ENCODE measurements around the gene CRABP2. TPM values are rescaled to one million over a fixed set of nuclear protein-coding genes. Genes with fewer than 3 reads are reported as not detected.

The CRABP2 gene
- total and polyA plus RNA-seq, 2 experiments from 2014 or later = 38.8 to 64.1 TPM

DNA sequence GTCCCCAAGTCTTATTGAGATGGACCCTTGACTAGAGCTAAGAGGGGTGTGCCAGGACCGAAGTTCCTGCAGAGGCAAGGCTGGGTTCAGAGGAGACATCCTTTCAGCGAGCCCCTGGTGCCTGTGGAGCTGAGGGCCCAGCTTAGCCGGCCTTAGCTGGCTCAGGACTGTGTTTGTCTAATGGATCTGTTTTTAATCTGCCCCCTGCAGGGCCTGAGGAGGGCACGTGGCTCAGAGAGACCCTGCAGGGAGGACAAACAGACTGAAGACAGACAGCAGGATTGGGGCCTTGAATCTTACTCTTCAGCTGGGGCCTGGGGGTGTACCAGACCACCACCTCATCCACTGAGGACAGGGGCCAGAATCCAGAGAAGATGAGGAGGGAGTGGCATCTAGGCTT is 1.6 kb downstream of the CRABP2 start:
- Histone ChIP-seq H3K4me2 (ENCODE audit: unreplicated experiment) (peak overlapping the region; percentile 87), H3K4me1 (ENCODE audit: insufficient read depth) (peaks cover 46% of the 10 kb centered on the region), H3F3A (ENCODE audit: insufficient read depth) (peaks cover 16% of the 10 kb centered on the region), H2AFZ (no peak overlapping the region), H3K36me3 (ENCODE audit: low read depth) (no peaks in the 10 kb centered on the region), H3K9ac (peak overlapping the region; percentile 78; the same call in 1 of the 2 replicates), H3K4me3 (peak overlapping the region; percentile 71), H3K9me2 (ENCODE audit: insufficient read depth) (no peaks in the 10 kb centered on the region), H3K27ac (no peak overlapping the region), H3K79me2 (ENCODE audit: insufficient read depth) (no peaks in the 10 kb centered on the region), H3K9me3 (ENCODE audit: low read depth) (no peaks in the 10 kb centered on the region), H3K27me3 (replicated peaks; ENCODE audit: insufficient read depth) (no peaks in the 10 kb centered on the region), H4K20me1 (ENCODE audit: insufficient read depth) (no peaks in the 10 kb centered on the region)
- TF ChIP-seq EZH2phosphoT487 (IDR thresholded peaks at IDR 0.05; ENCODE audit: insufficient read depth, low read depth) = no peak
- TF ChIP-seq EZH2 (IDR thresholded peaks at IDR 0.05; ENCODE audit: insufficient read depth, poor library complexity, severe bottlenecking) = no peak
- WGBS, 2 experiments (ENCODE audit: low coverage in 1 of 2, low lambda C conversion rate in 2 of 2, missing lambda C conversion rate in 2 of 2) = 16 to 28% methylated on average over 4 of the region's 4 CpGs
- in situ Hi-C loops (cut with MboI) = no loop called here
- peak; percentile 23 for DNase-seq

- Histone ChIP-seq H3K9ac (0 out of 2 replicates have a peak overlapping the region, but pooled peaks have one; percentile 78), H3K4me1 (ENCODE audit: insufficient read depth) (peaks cover 42% of the 10 kb centered on the region), H3K27me3 (replicated peaks; ENCODE audit: insufficient read depth) (no peaks in the 10 kb centered on the region), H3K36me3 (ENCODE audit: low read depth) (no peaks in the 10 kb centered on the region), H4K20me1 (ENCODE audit: insufficient read depth) (no peaks in the 10 kb centered on the region), H2AFZ (no peak overlapping the region), H3K4me2 (ENCODE audit: unreplicated experiment) (no peak overlapping the region), H3F3A (ENCODE audit: insufficient read depth) (peaks cover 12% of the 10 kb centered on the region; the same call in 1 of the 2 replicates), H3K27ac (no peak overlapping the region), H3K4me3 (peak overlapping the region; percentile 71), H3K9me3 (ENCODE audit: low read depth) (no peaks in the 10 kb centered on the region), H3K9me2 (ENCODE audit: insufficient read depth) (no peaks in the 10 kb centered on the region), H3K79me2 (ENCODE audit: insufficient read depth) (no peaks in the 10 kb centered on the region)
- WGBS, 2 experiments (ENCODE audit: low coverage in 1 of 2, low lambda C conversion rate in 2 of 2, missing lambda C conversion rate in 2 of 2) = 56 to 61% methylated on average over 4 of the region's 4 CpGs
- TF ChIP-seq EZH2 (IDR thresholded peaks at IDR 0.05; ENCODE audit: insufficient read depth, poor library complexity, severe bottlenecking) = no peak
- TF ChIP-seq EZH2phosphoT487 (IDR thresholded peaks at IDR 0.05; ENCODE audit: insufficient read depth, low read depth) = no peak
- no peak for DNase-seq
- in situ Hi-C loops (cut with MboI) = no loop called here
Observed at GRCh38 chr1:156703336-156703735, 2.0 kb downstream of the CRABP2 start.

GRCh38 chr1:156700736-156701531 is 4.4 kb downstream of the CRABP2 start:
- TF ChIP-seq EZH2 (IDR thresholded peaks at IDR 0.05; ENCODE audit: insufficient read depth, poor library complexity, severe bottlenecking) (no peak), EZH2phosphoT487 (IDR thresholded peaks at IDR 0.05; ENCODE audit: insufficient read depth, low read depth) (no peak)
- H3F3A ChIP-seq (ENCODE audit: insufficient read depth) = no peaks in the 10 kb centered on the region
- no peaks in the 10 kb centered on the region for H4K20me1 ChIP-seq (ENCODE audit: insufficient read depth)
- H3K4me2 ChIP-seq (ENCODE audit: unreplicated experiment) = no peak overlapping the region
- in situ Hi-C loops (cut with MboI) = no loop called here
- H3K36me3 ChIP-seq (ENCODE audit: low read depth) = no peaks in the 10 kb centered on the region
- H3K4me3 ChIP-seq = no peak overlapping the region
- no peaks in the 10 kb centered on the region for H3K9me2 ChIP-seq (ENCODE audit: insufficient read depth)
- H3K9ac ChIP-seq = no peak overlapping the region
- no peak overlapping the region for H2AFZ ChIP-seq
- peaks cover 19% of the 10 kb centered on the region for H3K4me1 ChIP-seq (ENCODE audit: insufficient read depth)
- WGBS, 2 experiments (ENCODE audit: low coverage in 1 of 2, low lambda C conversion rate in 2 of 2, missing lambda C conversion rate in 2 of 2) = 78 to 85% methylated on average over 8 of the region's 8 CpGs
- no peak overlapping the region for H3K27ac ChIP-seq
- H3K9me3 ChIP-seq (ENCODE audit: low read depth) = no peaks in the 10 kb centered on the region
- no peaks in the 10 kb centered on the region for H3K27me3 ChIP-seq (replicated peaks; ENCODE audit: insufficient read depth)
- no peak for DNase-seq
- no peaks in the 10 kb centered on the region for H3K79me2 ChIP-seq (ENCODE audit: insufficient read depth)

DNA sequence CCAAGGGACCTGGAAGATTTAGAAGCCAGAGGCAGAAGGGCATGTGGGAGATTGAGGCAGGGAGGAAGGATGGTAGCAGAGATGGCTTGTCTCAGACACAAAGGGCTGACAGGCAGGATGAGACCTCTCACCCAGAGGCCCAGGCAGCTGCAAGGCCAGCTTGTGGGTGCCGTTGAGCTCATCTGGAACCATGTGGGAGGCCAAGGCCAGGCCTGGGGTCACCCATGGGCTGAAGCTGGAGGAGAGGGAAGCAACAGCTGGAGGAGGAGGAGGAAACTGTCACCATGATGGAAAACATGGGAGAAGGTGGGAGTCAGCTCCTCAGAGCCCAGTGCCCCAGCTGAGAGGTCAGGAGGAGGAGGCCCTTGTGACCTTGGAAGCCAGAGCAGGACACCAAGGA is 6.4 kb downstream of the CRABP2 start:
- no peak for DNase-seq
- no peak overlapping the region for H3K4me2 ChIP-seq (ENCODE audit: unreplicated experiment)
- H3K36me3 ChIP-seq (ENCODE audit: low read depth) = no peaks in the 10 kb centered on the region
- no peaks in the 10 kb centered on the region for H3K9me2 ChIP-seq (ENCODE audit: insufficient read depth)
- 41 to 47% methylated on average over 1 of the region's 1 CpG for WGBS, 2 experiments (ENCODE audit: low coverage in 1 of 2, low lambda C conversion rate in 2 of 2, missing lambda C conversion rate in 2 of 2)
- in situ Hi-C loops (cut with MboI) = no loop called here
- no peaks in the 10 kb centered on the region for H3K79me2 ChIP-seq (ENCODE audit: insufficient read depth)
- H3K4me3 ChIP-seq = no peak overlapping the region
- TF ChIP-seq EZH2phosphoT487 (IDR thresholded peaks at IDR 0.05; ENCODE audit: insufficient read depth, low read depth) (no peak), EZH2 (IDR thresholded peaks at IDR 0.05; ENCODE audit: insufficient read depth, poor library complexity, severe bottlenecking) (no peak)
- H3K27me3 ChIP-seq (replicated peaks; ENCODE audit: insufficient read depth) = no peaks in the 10 kb centered on the region
- no peak overlapping the region for H3K9ac ChIP-seq
- no peaks in the 10 kb centered on the region for H3K9me3 ChIP-seq (ENCODE audit: low read depth)
- no peak overlapping the region for H3K27ac ChIP-seq
- no peak overlapping the region for H2AFZ ChIP-seq
- H3K4me1 ChIP-seq (ENCODE audit: insufficient read depth) = peaks cover 6% of the 10 kb centered on the region; the same call in 1 of the 2 replicates
- no peaks in the 10 kb centered on the region for H3F3A ChIP-seq (ENCODE audit: insufficient read depth)
- H4K20me1 ChIP-seq (ENCODE audit: insufficient read depth) = no peaks in the 10 kb centered on the region

All from GM23248 (cell line).